Measurements from ENCODE around the gene NPPC.

- TF ChIP-seq CTCF (IDR thresholded peaks at IDR 0.05; ENCODE audit: low read depth, low read length, poor library complexity, severe bottlenecking): no peak
- no peak for TF ChIP-seq EZH2phosphoT487 (IDR thresholded peaks at IDR 0.05; ENCODE audit: borderline replicate concordance, low read length)
Measured at GRCh38 chr2:231930593-231931281, 4.5 kb upstream of the NPPC start.
